Calu3 (cell line): ENCODE results near the gene SMPD3. TPM values are rescaled to one million over a fixed set of nuclear protein-coding genes. Genes with fewer than 3 reads are reported as not detected.
A peak's percentile ranks its signal among the peaks of the same experiment; 100 is the strongest.

ENCODE experiments used
- BruUV-seq: library from RNA; stranded (reverse); fragments of 400-500 nt; replicated peaks from 2 replicates; lab custom pipeline; 2021; lab: Mats Ljungman, UMichigan
- CTCF ChIA-PET: fragments of 300-600 bp; sonication (Branson Sonifier 250); formaldehyde crosslinking; loops from one replicate; lab custom pipeline; 2022; ENCODE audit warnings: antibody characterized with exemption; lab: Charles Lee
- DNase-seq: peaks from one replicate; pipeline ENCODE4 v3.0.0; 2022
- H3K27ac Mint-ChIP-seq: one replicate; pipeline ENCODE4 v1.8.0; 2022; ENCODE audit warnings: mixed read lengths; ENCODE audit not compliant: unreplicated experiment
- H3K27me3 Mint-ChIP-seq: one replicate; pipeline ENCODE4 v1.8.0; 2022; ENCODE audit warnings: mixed read lengths; ENCODE audit not compliant: unreplicated experiment
- H3K36me3 Mint-ChIP-seq: one replicate; pipeline ENCODE4 v1.8.0; 2022; ENCODE audit warnings: mild to moderate bottlenecking, moderate library complexity, mixed read lengths; ENCODE audit not compliant: insufficient read depth, unreplicated experiment
- H3K4me1 Mint-ChIP-seq: one replicate; pipeline ENCODE4 v1.8.0; 2022; ENCODE audit warnings: mild to moderate bottlenecking, low read depth, mixed read lengths; ENCODE audit not compliant: unreplicated experiment
- H3K4me3 Mint-ChIP-seq: one replicate; pipeline ENCODE4 v1.8.0; 2022; ENCODE audit warnings: mild to moderate bottlenecking, low read depth, moderate library complexity, mixed read lengths; ENCODE audit not compliant: unreplicated experiment
- H3K9me3 Mint-ChIP-seq: one replicate; pipeline ENCODE4 v1.8.0; 2022; ENCODE audit warnings: low read depth, mixed read lengths; ENCODE audit not compliant: unreplicated experiment
- intact Hi-C: fragments of 100-400 bp; cut with micrococcal nuclease; formaldehyde crosslinking; loops from one replicate; pipeline ENCODE4 v1.10.0; 2022; ENCODE audit not compliant: unreplicated experiment
- total RNA-seq: library from RNA; stranded (reverse); gene quantifications from 2 replicates; pipeline ENCODE4 v1.2.3, GENCODE V29; 2022
- TF ChIP-seq, protein P1 (sequence below): fragments of 200-600 bp; IDR thresholded peaks from one replicate; pipeline ENCODE4 v1.8.0; 2022; ENCODE audit warnings: antibody characterized with exemption; ENCODE audit not compliant: unreplicated experiment

SMPD3 gene
- total RNA-seq, 1 experiment from 2014 or later: 0.42 TPM

DNA sequence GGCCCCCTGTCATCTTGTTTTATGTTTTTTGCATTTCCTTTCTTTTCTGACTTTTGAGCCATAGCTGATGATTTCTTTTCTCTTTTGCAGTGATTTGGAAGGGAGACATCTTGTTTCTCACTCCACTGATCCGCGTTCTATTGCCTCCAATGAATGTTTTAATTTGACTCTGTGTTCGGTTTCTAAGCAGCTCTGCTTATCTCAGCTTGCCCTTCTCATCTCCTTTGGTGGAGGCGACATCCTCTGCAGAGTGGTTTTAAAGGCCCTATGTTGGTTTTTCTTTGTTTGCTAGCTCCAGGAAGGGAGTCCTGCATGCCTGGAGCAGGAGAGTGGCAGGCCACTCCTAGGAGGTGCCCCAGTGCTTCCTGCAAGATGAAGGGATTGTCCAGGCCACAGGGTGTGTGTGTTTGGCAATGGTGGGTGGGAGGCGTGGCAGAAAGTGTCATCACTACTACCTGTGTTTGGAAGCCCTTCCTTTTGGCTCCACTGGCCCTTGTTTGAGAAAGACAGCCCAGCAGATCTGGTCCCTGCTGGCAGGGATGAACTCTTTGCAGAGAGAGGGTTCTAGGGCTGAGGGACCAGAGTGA, 13.6 kb downstream of the SMPD3 start:
- Mint-ChIP-seq H3K4me3 (no peak overlapping the region), H3K27ac (no peak overlapping the region)

DNA sequence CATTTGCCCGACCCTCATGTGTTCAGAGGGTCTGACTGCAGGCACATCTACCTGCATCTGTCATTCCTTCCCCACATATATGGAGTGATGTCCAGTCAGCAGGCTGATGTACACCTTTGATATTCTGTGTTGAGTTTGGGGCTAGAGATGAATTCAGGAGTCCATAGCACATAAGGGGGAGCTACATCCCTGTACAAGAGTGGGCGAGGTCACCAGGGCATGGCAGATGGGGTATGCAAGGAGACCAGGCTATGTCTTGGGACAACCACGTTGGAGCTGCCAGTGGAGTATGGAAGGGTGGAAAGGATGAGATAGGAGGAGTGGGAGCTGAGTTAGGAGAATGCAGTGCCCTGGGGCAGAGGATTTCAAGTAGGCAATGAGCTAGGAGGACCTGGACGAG, 15.0 kb downstream of the SMPD3 start:
- H3K4me3 Mint-ChIP-seq: no peak overlapping the region
- no peaks in the 10 kb centered on the region for H3K4me1 Mint-ChIP-seq
- no peak overlapping the region for H3K27ac Mint-ChIP-seq
- peaks cover 4% of the 10 kb centered on the region for H3K9me3 Mint-ChIP-seq
- DNase-seq: no peak
- CTCF ChIA-PET: no interaction called here
- BruUV-seq: no TSS peak
- no peaks in the 10 kb centered on the region for H3K36me3 Mint-ChIP-seq
- intact Hi-C loops: no loop called here
- H3K27me3 Mint-ChIP-seq: peaks cover 32% of the 10 kb centered on the region
- TF ChIP-seq, protein P1, sequence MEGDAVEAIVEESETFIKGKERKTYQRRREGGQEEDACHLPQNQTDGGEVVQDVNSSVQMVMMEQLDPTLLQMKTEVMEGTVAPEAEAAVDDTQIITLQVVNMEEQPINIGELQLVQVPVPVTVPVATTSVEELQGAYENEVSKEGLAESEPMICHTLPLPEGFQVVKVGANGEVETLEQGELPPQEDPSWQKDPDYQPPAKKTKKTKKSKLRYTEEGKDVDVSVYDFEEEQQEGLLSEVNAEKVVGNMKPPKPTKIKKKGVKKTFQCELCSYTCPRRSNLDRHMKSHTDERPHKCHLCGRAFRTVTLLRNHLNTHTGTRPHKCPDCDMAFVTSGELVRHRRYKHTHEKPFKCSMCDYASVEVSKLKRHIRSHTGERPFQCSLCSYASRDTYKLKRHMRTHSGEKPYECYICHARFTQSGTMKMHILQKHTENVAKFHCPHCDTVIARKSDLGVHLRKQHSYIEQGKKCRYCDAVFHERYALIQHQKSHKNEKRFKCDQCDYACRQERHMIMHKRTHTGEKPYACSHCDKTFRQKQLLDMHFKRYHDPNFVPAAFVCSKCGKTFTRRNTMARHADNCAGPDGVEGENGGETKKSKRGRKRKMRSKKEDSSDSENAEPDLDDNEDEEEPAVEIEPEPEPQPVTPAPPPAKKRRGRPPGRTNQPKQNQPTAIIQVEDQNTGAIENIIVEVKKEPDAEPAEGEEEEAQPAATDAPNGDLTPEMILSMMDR: no peak

More for the DNA sequence above, 13.6 kb downstream of the SMPD3 start:
- TF ChIP-seq, protein P1: no peak
- Mint-ChIP-seq H3K4me1 (no peaks in the 10 kb centered on the region), H3K27me3 (peaks cover 43% of the 10 kb centered on the region), H3K36me3 (no peaks in the 10 kb centered on the region), H3K9me3 (peaks cover 4% of the 10 kb centered on the region)
- CTCF ChIA-PET: interaction anchor here (0.5 to 1.0 kb wide), 3 partner anchors 38 to 84 kb away, joined by 3 read pairs; no protein-coding TSS in a partner anchor
- peak; percentile 36 for DNase-seq
- intact Hi-C loops: no loop called here
- no TSS peak for BruUV-seq

DNA sequence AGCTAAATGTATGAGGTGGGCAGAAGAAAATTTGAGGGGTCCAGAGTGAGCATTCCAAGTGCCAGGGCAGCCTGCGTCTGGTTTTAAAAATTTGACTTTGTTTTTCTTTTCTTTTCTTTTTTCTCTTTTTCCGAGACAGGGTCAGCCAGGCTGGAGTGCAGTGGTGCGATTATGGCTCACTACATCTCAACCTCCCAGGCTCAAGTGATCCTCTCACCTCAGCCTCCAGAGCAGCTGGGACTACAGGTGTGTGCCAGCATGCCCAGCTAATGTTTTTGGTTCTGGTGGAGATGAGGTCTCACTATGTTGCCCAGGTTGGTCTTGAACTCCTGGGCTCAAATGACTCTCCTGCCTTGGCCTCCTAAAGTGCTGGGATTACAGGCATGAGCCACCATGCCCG, 15.6 kb downstream of the SMPD3 start:
- Mint-ChIP-seq H3K36me3 (no peaks in the 10 kb centered on the region), H3K4me1 (no peaks in the 10 kb centered on the region), H3K9me3 (peaks cover 4% of the 10 kb centered on the region), H3K27me3 (peaks cover 32% of the 10 kb centered on the region), H3K27ac (no peak overlapping the region), H3K4me3 (no peak overlapping the region)
- intact Hi-C loops: no loop called here
- BruUV-seq: no TSS peak
- TF ChIP-seq, protein P1: no peak
- DNase-seq: no peak
- CTCF ChIA-PET: no interaction called here

GRCh38 chr16:68429076-68429854, 19.0 kb downstream of the SMPD3 start:
- no peak for DNase-seq
- TF ChIP-seq, protein P1: no peak
- no TSS peak for BruUV-seq
- Mint-ChIP-seq H3K4me3 (no peak overlapping the region), H3K36me3 (no peaks in the 10 kb centered on the region), H3K27ac (no peak overlapping the region), H3K27me3 (peaks cover 24% of the 10 kb centered on the region), H3K9me3 (no peaks in the 10 kb centered on the region), H3K4me1 (peaks cover 10% of the 10 kb centered on the region)
- intact Hi-C loops: no loop called here
- CTCF ChIA-PET: no interaction called here
